Mesothelial cell of epicardium (in vitro differentiated cells): ENCODE data around the gene CST3. TPM values are rescaled to one million over a fixed set of nuclear protein-coding genes. Genes with fewer than 3 reads are reported as not detected.

Experiments
- DNase-seq, 2 experiments: peaks; one replicate each; pipeline ENCODE4 v3.0.0; 2021; ENCODE audit warnings: low spot score in 2 of 2; ENCODE audit not compliant: unreplicated experiment in 2 of 2
- H3K27ac Mint-ChIP-seq: 2 replicates; pipeline ENCODE4 v1.8.0; 2021; ENCODE audit warnings: mixed read lengths
- H3K27me3 Mint-ChIP-seq: 2 replicates; pipeline ENCODE4 v1.8.0; 2021; ENCODE audit warnings: low read depth, mixed read lengths
- H3K36me3 Mint-ChIP-seq: 2 replicates; pipeline ENCODE4 v1.8.0; 2021; ENCODE audit warnings: mixed read lengths
- H3K4me1 Mint-ChIP-seq: 2 replicates; pipeline ENCODE4 v1.8.0; 2021; ENCODE audit warnings: mixed read lengths
- H3K4me3 Mint-ChIP-seq: 2 replicates; pipeline ENCODE4 v1.8.0; 2021; ENCODE audit warnings: mild to moderate bottlenecking, moderate library complexity, mixed read lengths
- H3K9me3 Mint-ChIP-seq: 2 replicates; pipeline ENCODE4 v1.8.0; 2021; ENCODE audit warnings: mixed read lengths
- CTCF ChIP-seq: fragments of 200-600 bp; sonication (generic); IDR thresholded peaks from one replicate; pipeline ENCODE4 v1.5.0; 2021; ENCODE audit warnings: antibody characterized with exemption; ENCODE audit not compliant: unreplicated experiment
- total RNA-seq: library from RNA; stranded (reverse); gene quantifications from 3 replicates; pipeline ENCODE4 v1.2.1, GENCODE V29; 2021

CST3 gene
- total RNA-seq, 1 donor from 2014 or later = 138 TPM

- no peaks in the 10 kb centered on the region for H3K36me3 Mint-ChIP-seq
- no peaks in the 10 kb centered on the region for H3K4me1 Mint-ChIP-seq
- no peak overlapping the region for H3K4me3 Mint-ChIP-seq
- no peak for TF ChIP-seq CTCF
- peaks cover 8% of the 10 kb centered on the region for H3K9me3 Mint-ChIP-seq
- H3K27ac Mint-ChIP-seq = no peak overlapping the region
- no peak for DNase-seq
- H3K27me3 Mint-ChIP-seq = peaks cover 12% of the 10 kb centered on the region
Measured at GRCh38 chr20:23584434-23585199, 53.1 kb downstream of the CST3 start.

Other genes with a start within 250 kb of the CST3 start
- gene NAPB, start 216.5 kb downstream of the CST3 start, total RNA-seq = 16.3 to 18.0 TPM (median 16.4 TPM) in 3 replicates
- not detected in 3 replicates for gene CSTL1, start 198.3 kb downstream of the CST3 start, total RNA-seq
- not detected in 3 replicates for gene CST11, start 185.1 kb downstream of the CST3 start, total RNA-seq
- gene CST8, start 146.8 kb downstream of the CST3 start, total RNA-seq = not detected in 3 replicates
- gene CST9L, start 69.5 kb downstream of the CST3 start, total RNA-seq = not detected in 3 replicates
- not detected in 3 replicates for gene CST9, start 32.0 kb downstream of the CST3 start, total RNA-seq
- not detected in 3 replicates for gene CST4, start 51.1 kb upstream of the CST3 start, total RNA-seq
- not detected in 3 replicates for gene CST1, start 113.0 kb upstream of the CST3 start, total RNA-seq
- gene CST2, start 188.8 kb upstream of the CST3 start, total RNA-seq = 1.2 to 1.7 TPM (median 1.5 TPM) in 3 replicates
- gene CST5, start 241.8 kb upstream of the CST3 start, total RNA-seq = not detected in 3 replicates